ENCODE results near the gene SLCO3A1. TPM values are rescaled to one million over a fixed set of nuclear protein-coding genes. Genes with fewer than 3 reads are reported as not detected.

The SLCO3A1 gene
- total RNA-seq, 2 experiments from 2014 or later = 29.5 to 30.4 TPM

GRCh38 chr15:92121047-92121446 lies 267.5 kb downstream of the SLCO3A1 start:
- no peak for DNase-seq
- intact Hi-C loops (cut with DNase I, micrococcal nuclease) = no loop called here
- Histone ChIP-seq H3K36me3 (ENCODE audit: insufficient read depth, low read length) (peaks cover 36% of the 10 kb centered on the region), H3K4me3 (ENCODE audit: low read length) (no peak overlapping the region), H3K4me1 (ENCODE audit: insufficient read depth, low read length) (no peaks in the 10 kb centered on the region), H3K27ac (ENCODE audit: low read depth in 1 of 2, low read length in 2 of 2) (no peak overlapping the region), H3K9me3 (ENCODE audit: control insufficient read depth in 1 of 2, insufficient read depth in 1 of 2, low read length in 2 of 2) (no peaks in the 10 kb centered on the region), H3K27me3 (ENCODE audit: control insufficient read depth in 1 of 2, insufficient read depth in 2 of 2, low read length in 2 of 2) (no peaks in the 10 kb centered on the region)
- Mint-ChIP-seq H3K4me3 (no peak overlapping the region), H3K27ac (no peak overlapping the region), H3K9me3 (no peaks in the 10 kb centered on the region), H3K4me1 (ENCODE audit: low read depth) (no peaks in the 10 kb centered on the region), H3K36me3 (ENCODE audit: low read depth) (peaks cover 78% of the 10 kb centered on the region), H3K27me3 (no peaks in the 10 kb centered on the region)
- CTCF ChIA-PET = no interaction called here
- no peak for ATAC-seq (ENCODE audit: poor library complexity)
- POLR2A ChIA-PET = no interaction called here
- TF ChIP-seq CTCF (IDR thresholded peaks at IDR 0.05) = no peak

GRCh38 chr15:92122259-92122658 lies 268.8 kb downstream of the SLCO3A1 start:
- no peak overlapping the region for H3K4me3 ChIP-seq (ENCODE audit: low read length)
- no peaks in the 10 kb centered on the region for H3K27me3 Mint-ChIP-seq
- H3K9me3 ChIP-seq (ENCODE audit: control insufficient read depth in 1 of 2, insufficient read depth in 1 of 2, low read length in 2 of 2) = no peaks in the 10 kb centered on the region
- no peaks in the 10 kb centered on the region for H3K4me1 ChIP-seq (ENCODE audit: insufficient read depth, low read length)
- ChIA-PET POLR2A (no interaction called here), CTCF (no interaction called here)
- DNase-seq = no peak
- intact Hi-C loops (cut with DNase I, micrococcal nuclease) = no loop called here
- no peak overlapping the region for H3K4me3 Mint-ChIP-seq
- no peak for TF ChIP-seq CTCF (IDR thresholded peaks at IDR 0.05)
- H3K4me1 Mint-ChIP-seq (ENCODE audit: low read depth) = no peaks in the 10 kb centered on the region
- no peaks in the 10 kb centered on the region for H3K9me3 Mint-ChIP-seq
- peaks cover 86% of the 10 kb centered on the region for H3K36me3 Mint-ChIP-seq (ENCODE audit: low read depth)
- no peak overlapping the region for H3K27ac ChIP-seq (ENCODE audit: low read depth in 1 of 2, low read length in 2 of 2)
- H3K27me3 ChIP-seq (ENCODE audit: control insufficient read depth in 1 of 2, insufficient read depth in 2 of 2, low read length in 2 of 2) = no peaks in the 10 kb centered on the region
- H3K36me3 ChIP-seq (ENCODE audit: insufficient read depth, low read length) = peaks cover 47% of the 10 kb centered on the region
- H3K27ac Mint-ChIP-seq = no peak overlapping the region
- no peak for ATAC-seq (ENCODE audit: poor library complexity)

- Mint-ChIP-seq H3K36me3 (ENCODE audit: low read depth) (peaks cover 91% of the 10 kb centered on the region), H3K27ac (no peak overlapping the region), H3K9me3 (no peaks in the 10 kb centered on the region), H3K4me3 (no peak overlapping the region), H3K27me3 (no peaks in the 10 kb centered on the region), H3K4me1 (ENCODE audit: low read depth) (no peaks in the 10 kb centered on the region)
- DNase-seq (no peak), ATAC-seq (ENCODE audit: poor library complexity) (no peak)
- no peak for TF ChIP-seq CTCF (IDR thresholded peaks at IDR 0.05)
- Histone ChIP-seq H3K27me3 (ENCODE audit: control insufficient read depth in 1 of 2, insufficient read depth in 2 of 2, low read length in 2 of 2) (no peaks in the 10 kb centered on the region), H3K9me3 (ENCODE audit: control insufficient read depth in 1 of 2, insufficient read depth in 1 of 2, low read length in 2 of 2) (no peaks in the 10 kb centered on the region), H3K27ac (ENCODE audit: low read depth in 1 of 2, low read length in 2 of 2) (no peak overlapping the region), H3K4me1 (ENCODE audit: insufficient read depth, low read length) (no peaks in the 10 kb centered on the region), H3K4me3 (ENCODE audit: low read length) (no peak overlapping the region), H3K36me3 (ENCODE audit: insufficient read depth, low read length) (peaks cover 62% of the 10 kb centered on the region)
- CTCF ChIA-PET = no interaction called here
- intact Hi-C loops (cut with DNase I, micrococcal nuclease) = no loop called here
- POLR2A ChIA-PET = no interaction called here
These were observed 270.6 kb downstream of the SLCO3A1 start for GRCh38 chr15:92123962-92124656.

Data from CD4-positive, alpha-beta T cell (primary cell).